ENCODE data around the gene RDH11. TPM values are rescaled to one million over a fixed set of nuclear protein-coding genes. Genes with fewer than 3 reads are reported as not detected.

The RDH11 gene
- total RNA-seq, 1 experiment from 2014 or later, result 54.6 TPM

DNA sequence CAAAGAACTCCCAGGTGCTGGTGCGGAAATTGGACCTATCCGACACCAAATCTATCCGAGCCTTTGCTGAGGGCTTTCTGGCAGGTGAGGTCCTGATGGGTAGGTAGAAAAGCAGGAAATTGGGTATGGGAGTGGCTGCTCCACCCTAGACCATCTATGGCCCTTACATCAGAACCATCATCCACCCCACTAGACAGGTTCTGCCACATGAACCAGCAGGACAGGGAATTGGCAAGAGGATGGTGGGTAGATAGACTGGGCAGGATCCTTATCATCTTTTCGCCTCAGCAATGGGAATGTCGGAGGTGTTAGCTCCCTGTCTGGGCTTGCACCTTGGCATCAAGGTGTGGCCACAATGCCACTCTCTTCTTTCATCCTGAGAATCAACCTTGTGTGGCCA, 29.6 kb upstream of the RDH11 start:
- no peak for ATAC-seq
- no peak overlapping the region for H3K4me2 ChIP-seq (ENCODE audit: low read length)
- no peak overlapping the region for H3K27ac ChIP-seq (ENCODE audit: low read depth, low read length)
- H3K4me1 ChIP-seq (ENCODE audit: control insufficient read depth in 1 of 2, insufficient read depth in 2 of 2, low read length in 2 of 2), result no peaks in the 10 kb centered on the region
- no peaks in the 10 kb centered on the region for H3K9me3 ChIP-seq (ENCODE audit: control insufficient read depth in 1 of 2, insufficient read depth in 1 of 2, low read depth in 1 of 2, low read length in 2 of 2)
- no peaks in the 10 kb centered on the region for H3K9me2 ChIP-seq (ENCODE audit: insufficient read depth)
- H3K27me3 ChIP-seq (ENCODE audit: insufficient read depth, low read length), result peaks cover 6% of the 10 kb centered on the region; the same call in 1 of the 2 replicates
- H3K36me3 ChIP-seq (ENCODE audit: control insufficient read depth in 1 of 2, insufficient read depth in 2 of 2, low read length in 2 of 2), result no peaks in the 10 kb centered on the region
- no peak overlapping the region for H2AFZ ChIP-seq (ENCODE audit: low read depth, low read length, poor library complexity, severe bottlenecking)
- TF ChIP-seq RAD21 (IDR thresholded peaks at IDR 0.05; ENCODE audit: low read depth) (no peak), EZH2phosphoT487 (IDR thresholded peaks at IDR 0.05; ENCODE audit: borderline replicate concordance) (no peak), POLR2A (IDR thresholded peaks at IDR 0.05; ENCODE audit: borderline replicate concordance, extremely low read depth, insufficient read depth, insufficient read length) (no peak), EGR1 (IDR thresholded peaks at IDR 0.05; ENCODE audit: low read depth) (no peak), SIN3A (IDR thresholded peaks at IDR 0.05; ENCODE audit: low read depth) (no peak), EZH2 (IDR thresholded peaks at IDR 0.05) (no peak), ZNF274 (IDR thresholded peaks at IDR 0.05; ENCODE audit: low read depth, low read length) (no peak), ATF3 (IDR thresholded peaks at IDR 0.05) (no peak), MAX (IDR thresholded peaks at IDR 0.05) (no peak), REST (IDR thresholded peaks at IDR 0.05; ENCODE audit: low read depth) (no peak), ELF1 (IDR thresholded peaks at IDR 0.05; ENCODE audit: borderline replicate concordance, low read depth) (no peak), SP1 (IDR thresholded peaks at IDR 0.05; ENCODE audit: low read depth) (no peak), CEBPB (IDR thresholded peaks at IDR 0.05; ENCODE audit: low read depth) (no peak), CBX3 (IDR thresholded peaks at IDR 0.05; ENCODE audit: low read depth) (no peak), TCF7L2 (IDR thresholded peaks at IDR 0.05; ENCODE audit: borderline replicate concordance, extremely low read depth, insufficient read depth, insufficient read length) (no peak), ZFX (IDR thresholded peaks at IDR 0.05) (no peak), SRF (IDR thresholded peaks at IDR 0.05; ENCODE audit: low read depth) (no peak), POLR2AphosphoS5 (IDR thresholded peaks at IDR 0.05; ENCODE audit: low read depth, low read length) (no peak), JUND (IDR thresholded peaks at IDR 0.05) (no peak)
- TF ChIP-seq, protein P1, sequence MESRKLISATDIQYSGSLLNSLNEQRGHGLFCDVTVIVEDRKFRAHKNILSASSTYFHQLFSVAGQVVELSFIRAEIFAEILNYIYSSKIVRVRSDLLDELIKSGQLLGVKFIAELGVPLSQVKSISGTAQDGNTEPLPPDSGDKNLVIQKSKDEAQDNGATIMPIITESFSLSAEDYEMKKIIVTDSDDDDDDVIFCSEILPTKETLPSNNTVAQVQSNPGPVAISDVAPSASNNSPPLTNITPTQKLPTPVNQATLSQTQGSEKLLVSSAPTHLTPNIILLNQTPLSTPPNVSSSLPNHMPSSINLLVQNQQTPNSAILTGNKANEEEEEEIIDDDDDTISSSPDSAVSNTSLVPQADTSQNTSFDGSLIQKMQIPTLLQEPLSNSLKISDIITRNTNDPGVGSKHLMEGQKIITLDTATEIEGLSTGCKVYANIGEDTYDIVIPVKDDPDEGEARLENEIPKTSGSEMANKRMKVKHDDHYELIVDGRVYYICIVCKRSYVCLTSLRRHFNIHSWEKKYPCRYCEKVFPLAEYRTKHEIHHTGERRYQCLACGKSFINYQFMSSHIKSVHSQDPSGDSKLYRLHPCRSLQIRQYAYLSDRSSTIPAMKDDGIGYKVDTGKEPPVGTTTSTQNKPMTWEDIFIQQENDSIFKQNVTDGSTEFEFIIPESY (IDR thresholded peaks at IDR 0.05; ENCODE audit: extremely low read depth, insufficient replicate concordance, low read length), result no peak
- H3K79me2 ChIP-seq (ENCODE audit: insufficient read depth, low read length), result no peaks in the 10 kb centered on the region
- BruUV-seq (replicated peaks), result no TSS peak
- no peak overlapping the region for H3K9ac ChIP-seq (ENCODE audit: low read length)
- intact Hi-C loops (cut with micrococcal nuclease), result no loop called here
- no peak for DNase-seq (ENCODE audit: low read depth, low spot score)
- RAD21 ChIA-PET (ENCODE audit: low non-redundant PET in 1 of 2, low total read pairs in 2 of 2, uncharacterized antibody in 2 of 2, unreplicated experiment in 2 of 2), result no interaction called here
- H4K20me1 ChIP-seq (ENCODE audit: insufficient read depth), result no peaks in the 10 kb centered on the region
- no peak overlapping the region for H3K4me3 ChIP-seq (replicated peaks in 1 of 2; ENCODE audit: low read depth in 1 of 2, low read length in 2 of 2)
- POLR2A ChIA-PET, result no interaction called here
- CTCF ChIA-PET, result no interaction called here
